Occipital lobe (tissue), 2 donors: ENCODE data around the gene WRNIP1. TPM values are rescaled to one million over a fixed set of nuclear protein-coding genes. Genes with fewer than 3 reads are reported as not detected.

Source experiments
- DNase-seq: peaks from one replicate; lab custom pipeline; 2025; lab: John Stamatoyannopoulos, UW
- total RNA-seq: library from RNA; depleted of rRNA; stranded (reverse); fragments of >200 nt; gene quantifications from one replicate; pipeline ENCODE4 v1.2.3, GENCODE V29; 2014

WRNIP1 gene
- total RNA-seq, 1 donor from 2014 or later = 48.7 TPM

DNA sequence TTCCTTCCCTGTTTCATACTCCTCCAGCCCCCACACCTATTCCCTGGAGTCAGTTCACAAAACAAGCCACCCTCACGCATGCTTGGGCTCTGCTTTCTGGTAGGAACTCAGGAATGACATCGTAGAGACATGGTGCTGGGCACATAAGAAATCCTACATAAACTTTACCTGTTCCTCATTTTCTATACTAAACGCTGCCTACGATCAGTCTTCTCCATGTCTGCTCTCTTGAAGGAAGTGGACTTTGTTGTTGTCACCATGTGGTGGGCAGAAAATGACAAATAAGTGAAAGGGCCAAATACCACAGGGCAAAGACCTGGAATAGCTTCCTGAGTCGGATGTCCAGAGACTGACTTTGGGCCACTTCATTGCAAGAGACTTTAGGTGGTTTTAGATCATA lies 24.6 kb upstream of the WRNIP1 start:
- no peak for DNase-seq

DNA sequence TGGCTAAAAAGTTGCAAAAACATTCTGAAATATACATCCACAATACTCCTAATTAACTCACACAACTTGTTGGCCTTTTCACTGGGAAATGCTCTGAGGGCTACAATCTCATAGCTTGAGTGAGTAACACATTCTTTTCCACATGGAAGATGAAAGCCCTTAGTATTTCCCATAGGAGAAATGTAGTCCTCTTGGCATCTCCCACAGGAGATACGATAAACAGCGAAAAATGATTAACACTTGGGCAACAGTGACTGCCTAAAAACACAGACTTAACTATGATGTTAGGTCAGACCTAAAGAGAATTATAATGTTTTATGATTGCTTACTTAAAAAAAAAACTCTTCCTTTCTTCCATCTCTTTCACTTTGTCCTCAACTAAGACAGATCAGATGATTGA lies 23.4 kb upstream of the WRNIP1 start:
- no peak for DNase-seq

DNA sequence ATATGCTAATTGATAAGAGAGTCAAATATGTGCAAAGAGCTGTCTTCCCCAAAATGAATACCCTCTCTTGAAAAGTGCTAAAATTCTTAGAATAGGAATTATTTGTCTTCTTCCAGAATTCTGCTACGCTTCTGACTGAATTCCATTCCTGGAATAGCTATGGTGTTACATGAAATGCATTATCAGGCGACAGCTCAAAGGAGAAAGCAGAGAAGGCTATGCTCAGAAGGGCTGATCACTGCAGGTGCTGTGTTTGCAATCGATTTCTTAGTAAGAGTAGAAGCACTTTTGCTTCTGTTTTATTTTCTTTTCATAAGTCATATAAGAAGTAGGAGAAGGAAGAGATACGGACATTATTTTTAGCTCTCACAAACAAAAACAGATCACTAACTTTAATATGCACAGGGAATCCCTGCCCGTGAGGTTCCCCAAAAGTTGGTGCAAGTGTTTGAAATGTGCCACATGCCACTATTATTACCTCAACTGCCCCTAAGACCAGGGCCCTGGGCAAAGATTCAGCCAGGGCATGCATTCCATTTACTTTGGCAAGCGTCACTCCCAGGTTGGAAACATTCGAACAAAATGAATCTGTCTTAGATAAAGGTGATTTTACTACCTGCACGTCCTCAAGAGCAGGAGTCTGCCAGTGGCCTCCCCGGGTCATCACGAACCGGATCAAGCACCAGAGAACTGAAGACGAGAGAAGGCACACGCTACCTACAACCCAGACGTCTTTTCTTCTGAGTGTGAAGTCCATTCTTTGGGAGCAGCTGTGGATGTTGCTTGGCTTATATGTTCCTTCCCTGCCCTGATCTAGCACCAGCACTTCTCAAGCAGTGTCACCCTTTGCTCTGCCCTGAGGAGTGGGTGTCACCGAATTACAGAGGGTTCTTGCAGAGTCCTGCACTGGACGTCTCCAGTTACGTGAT lies 21.6 kb upstream of the WRNIP1 start:
- no peak for DNase-seq

DNA sequence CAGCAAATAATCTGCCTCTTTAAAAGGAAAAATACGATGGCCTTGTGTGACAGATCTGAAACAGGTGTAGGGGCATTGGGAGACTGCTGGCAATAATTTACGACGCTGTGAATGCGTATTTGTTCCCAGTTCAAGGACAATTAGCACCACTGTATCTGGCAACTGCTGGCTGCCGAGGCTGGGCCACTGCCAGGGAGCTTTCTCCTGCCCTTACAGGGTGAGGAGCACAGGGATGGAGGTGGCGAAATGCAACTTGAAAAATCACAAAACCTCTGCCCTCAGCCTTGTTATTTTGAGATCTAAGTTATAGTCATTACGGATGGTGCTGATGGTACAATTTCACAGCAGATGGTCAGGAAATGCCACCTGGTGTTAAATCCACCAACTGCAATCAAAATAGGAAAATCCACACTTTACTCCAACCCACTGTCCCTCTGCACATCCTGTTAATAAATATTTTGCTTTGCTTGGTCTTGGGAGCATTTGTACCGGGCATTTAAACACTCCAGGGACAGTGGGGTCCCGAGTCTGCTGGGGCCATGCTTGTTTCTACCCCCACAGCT lies 20.9 kb upstream of the WRNIP1 start:
- DNase-seq = peak; percentile 43

DNA sequence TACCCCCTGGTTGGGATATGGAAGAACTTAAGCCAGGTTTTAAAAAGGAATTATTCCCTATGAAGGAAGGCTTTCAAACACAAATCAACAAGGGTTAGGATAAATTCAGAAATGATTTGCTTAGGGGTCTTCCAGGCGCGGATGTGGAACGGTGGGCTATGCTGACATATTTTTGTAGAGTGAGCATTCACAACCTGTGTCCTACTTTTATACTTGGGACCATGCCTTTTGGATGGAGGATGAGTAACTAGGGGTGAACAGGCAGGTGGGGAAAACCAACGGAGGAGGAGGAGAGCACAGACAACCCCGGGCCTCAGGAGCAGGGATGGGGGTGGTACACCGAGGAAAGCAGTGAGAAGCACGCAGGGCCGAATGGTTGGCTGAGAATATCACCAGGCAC lies 20.4 kb upstream of the WRNIP1 start:
- DNase-seq = no peak

DNA sequence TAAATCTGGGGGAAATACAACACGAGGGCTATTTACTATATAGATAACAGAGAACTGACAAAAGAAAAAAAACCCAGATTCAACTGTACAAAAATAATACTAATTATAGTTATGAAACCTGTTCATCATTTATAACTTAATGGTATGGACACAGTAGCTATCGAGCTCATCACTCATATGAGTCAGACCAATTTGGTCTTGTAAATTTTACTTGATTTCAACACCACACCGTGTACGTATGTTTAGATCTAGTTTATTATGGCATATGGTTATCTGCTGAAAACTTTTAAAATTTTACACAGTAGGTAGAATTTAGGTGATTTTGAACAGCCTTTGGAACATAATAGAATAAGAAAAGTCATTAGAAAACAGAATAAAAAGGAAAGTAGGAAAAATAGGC lies 19.9 kb upstream of the WRNIP1 start:
- DNase-seq = no peak

DNA sequence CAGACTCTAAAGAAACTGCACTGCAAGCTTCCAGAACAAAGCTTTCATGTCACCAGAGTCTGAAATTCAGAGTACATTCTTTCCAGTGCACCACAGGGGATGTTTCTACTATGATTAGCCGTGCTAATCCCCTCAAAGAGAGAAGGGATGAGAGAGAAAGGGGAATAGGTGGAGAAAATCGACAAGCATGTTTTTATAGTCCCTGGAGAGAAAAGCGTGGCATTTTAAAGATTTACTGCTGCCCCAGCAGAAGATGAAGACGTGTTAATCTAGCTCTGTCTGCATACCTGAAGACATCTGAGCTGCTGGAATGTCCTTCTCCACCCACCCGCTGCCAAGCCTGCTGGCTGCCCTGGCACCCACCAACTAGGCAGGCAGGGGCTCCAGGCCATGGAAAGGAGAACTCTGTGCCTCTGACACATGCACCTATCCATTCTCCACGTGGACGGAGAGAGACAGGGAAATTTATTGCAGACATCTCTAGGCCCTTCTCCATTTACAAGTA lies 18.6 kb upstream of the WRNIP1 start:
- DNase-seq = no peak

DNA sequence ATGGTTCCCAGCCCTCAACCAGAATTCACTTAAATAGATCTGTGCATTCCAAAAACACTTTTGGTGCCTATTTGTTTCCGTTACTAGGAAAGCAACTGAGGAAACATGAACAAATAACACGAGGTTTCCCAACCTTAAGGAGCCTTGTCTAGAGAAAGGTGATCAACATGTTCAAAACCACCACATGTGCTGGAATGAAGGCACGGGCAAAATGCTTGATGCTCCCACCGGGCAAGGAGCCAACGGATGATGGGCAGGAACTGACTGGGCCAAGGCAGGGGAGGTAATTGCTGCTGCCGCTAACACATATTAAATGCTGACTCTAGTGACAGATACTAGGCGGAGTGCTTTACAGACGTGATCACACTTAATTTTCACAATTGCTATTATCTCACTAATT lies 17.0 kb upstream of the WRNIP1 start:
- DNase-seq = no peak

DNA sequence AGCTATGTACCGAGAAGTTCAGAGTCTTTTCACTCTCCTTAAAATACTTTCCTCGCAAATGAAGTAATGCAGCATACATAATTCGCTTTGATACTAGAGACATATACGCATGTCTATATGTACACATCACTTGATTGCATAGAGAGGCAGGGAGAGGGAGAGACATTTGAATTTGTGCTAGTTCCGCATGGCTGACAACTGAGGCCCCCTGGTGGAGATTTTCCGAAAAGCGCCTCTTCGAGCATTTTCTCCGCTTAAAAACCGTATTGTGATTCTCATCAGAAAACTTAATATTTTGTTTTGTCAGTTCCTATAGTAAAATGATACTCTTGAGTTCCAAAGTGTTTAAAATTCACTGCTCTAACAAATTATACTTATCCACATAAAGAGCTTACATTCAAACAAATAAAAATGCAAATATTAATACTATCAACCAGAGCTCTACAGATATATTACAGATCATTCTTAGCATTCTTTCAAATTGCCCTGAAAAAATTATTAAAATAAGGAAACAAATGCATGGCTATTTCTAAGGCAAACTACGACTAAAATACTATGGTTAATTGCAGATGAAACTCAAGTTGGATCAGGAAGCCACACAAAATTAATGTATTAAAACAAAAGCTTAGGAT lies 15.1 kb upstream of the WRNIP1 start:
- DNase-seq = peak; percentile 58

DNA sequence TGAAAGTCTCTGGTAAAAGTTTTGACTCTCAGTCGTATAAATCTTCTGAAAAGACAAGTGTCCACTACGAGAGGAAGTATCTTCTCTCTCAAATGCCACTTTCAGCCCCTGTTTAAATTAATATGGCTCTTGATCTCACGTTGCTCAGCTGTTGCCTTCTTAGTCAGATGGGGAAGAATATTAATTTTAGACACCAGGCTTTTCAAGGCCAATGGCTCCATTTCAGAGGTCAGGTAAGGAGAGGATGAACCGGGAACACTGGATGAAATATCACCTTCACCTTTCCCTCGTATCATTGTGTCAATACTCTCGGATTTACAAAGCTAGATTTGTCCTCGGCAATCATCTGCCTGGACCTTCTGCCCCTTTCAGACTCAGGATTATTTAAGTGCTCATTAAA lies 14.4 kb upstream of the WRNIP1 start, which contains the start of gene MYLK4:
MYLK4 (minus strand) TSS at position 91 of the 400 bp plus-strand sequence. CDS start 1,628 bp downstream, outside the sequence.
- DNase-seq = no peak

DNA sequence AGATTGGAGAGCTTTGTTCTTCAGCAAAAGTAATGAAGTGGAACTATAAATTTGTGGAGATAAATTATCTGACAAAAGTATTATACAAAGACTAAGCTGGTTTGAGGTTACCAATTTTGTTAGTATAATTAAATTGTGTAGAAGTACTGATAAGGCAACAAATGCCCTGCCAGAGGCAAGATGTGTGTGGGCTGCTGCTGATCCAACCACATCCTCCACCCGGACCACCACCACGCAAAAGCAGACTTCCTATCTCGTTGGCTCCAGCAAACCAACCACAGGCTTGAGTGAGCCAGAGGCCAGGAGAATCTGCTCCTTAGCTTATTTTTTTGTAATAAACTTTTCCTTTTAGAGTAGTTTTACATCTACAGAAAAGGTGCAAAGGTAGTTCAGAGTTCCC lies 13.3 kb upstream of the WRNIP1 start:
- DNase-seq = no peak

DNA sequence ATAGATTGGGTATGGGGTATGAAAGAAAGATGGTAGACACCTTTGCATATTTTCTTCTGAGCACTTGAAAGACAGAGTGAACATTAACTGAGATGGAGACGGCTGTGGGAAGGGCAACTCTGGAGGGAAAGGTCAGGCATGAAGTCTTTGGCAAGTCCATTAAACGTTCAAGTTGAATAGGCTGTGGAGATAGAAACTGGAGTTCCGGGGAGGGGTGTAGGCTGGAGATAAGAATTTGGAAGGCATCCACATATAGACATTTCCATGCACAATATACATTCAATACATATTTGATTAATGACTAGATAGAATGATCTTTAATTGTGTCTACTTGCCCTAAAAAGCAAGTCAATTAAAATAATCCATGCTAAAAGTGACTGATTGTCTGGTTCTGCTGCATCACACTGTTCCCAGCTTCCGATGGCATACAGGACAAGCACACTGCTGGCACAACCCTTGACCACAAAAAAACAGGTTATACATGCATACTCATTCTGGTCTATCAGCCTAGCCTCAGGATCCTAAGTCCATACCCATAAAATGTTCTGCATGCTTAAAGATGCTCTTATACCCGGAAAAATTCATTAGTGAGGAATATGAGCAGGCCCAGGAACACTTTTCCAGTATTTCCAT lies 12.6 kb upstream of the WRNIP1 start:
- no peak for DNase-seq

DNA sequence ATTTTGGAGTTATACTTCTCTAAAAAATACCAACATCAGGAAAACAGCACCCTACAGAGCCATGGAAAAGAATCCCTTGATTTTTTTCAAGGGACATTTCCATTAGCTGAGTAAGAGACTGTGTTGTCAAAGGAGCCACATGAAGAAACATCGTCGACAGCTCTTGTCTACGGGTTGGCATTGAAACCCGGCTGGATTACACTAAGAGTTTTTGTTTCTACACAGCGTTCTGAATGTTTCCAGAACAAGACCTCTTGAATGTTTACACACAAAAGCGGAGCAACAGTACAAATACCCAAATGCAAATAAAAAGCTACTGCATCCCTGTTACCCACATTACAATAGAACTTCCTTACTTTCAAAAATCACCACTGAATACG lies 12.1 kb upstream of the WRNIP1 start:
- DNase-seq = no peak

DNA sequence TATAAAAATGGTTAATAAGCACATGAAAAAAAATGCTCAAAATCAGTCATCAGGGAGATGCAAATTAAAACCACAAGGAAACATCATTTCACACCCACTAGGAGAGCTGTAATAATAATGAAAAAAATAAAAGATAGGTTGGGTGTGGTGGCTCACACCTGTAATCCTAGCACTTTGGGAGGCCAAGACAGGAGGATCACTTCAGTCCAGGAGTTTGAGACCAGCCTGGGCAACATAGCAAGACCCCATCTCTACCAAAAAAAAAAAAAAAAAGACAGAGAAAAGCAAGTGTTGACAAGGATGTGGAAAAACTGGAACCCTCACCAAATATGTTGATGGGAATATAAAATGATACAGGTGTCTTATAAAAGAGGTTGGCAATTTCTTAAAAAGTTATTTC lies 11.4 kb upstream of the WRNIP1 start:
- no peak for DNase-seq

DNA sequence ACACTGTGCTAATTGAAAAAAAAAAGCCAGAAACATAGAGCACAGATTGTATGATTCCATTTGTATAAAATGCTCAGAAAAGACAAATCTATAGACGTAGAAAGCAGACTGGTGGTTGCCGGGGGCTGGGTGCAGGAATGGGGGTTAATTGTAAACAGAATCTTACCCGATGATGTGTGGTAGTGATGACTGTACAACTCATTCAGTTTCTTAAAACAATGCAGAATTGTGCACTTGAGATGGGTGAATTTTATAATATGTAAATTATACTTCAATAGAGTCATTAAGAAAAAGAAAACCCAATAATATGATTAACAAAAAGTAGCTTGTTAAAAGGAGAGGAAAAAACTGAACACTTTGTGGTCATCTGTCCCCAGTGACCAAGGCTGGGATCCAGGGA lies 10.8 kb upstream of the WRNIP1 start:
- DNase-seq = no peak

DNA sequence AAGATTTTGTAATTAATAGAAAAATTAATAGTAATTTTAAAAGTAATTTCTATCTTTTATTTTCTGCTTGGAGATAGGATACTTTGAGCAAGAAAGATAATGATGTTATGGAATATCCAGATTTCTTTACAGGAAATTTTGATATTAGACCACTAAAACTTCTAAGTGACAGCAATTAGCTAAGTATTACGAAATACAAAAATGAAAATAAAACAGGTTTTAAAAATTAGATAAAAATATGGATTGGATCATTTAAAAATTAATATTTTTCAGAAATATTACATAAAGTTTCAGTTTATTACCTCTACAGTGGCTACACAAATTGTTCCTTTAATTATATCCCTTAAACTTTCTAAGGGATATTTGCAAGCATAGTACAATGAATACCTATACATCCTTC lies 10.3 kb upstream of the WRNIP1 start:
- no peak for DNase-seq

DNA sequence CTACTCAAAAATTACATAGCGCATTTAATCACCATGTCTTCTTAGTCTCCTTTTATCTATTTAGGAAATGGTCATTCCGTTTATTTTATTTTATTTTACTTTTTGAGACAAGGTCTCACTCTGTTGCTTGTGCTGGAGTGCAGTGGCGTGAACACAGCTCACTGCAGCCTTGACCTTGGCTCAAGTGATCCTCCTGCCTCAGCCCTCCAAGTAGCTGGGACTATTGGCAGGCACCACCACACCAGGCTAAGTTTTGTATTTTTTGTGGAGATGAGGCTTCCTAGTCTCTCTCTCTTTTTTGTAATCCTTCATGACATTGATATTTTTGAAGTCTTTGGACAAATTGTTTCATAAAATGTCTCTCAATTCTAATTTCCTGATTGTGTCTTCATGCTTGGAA lies 9.7 kb upstream of the WRNIP1 start:
- no peak for DNase-seq

DNA sequence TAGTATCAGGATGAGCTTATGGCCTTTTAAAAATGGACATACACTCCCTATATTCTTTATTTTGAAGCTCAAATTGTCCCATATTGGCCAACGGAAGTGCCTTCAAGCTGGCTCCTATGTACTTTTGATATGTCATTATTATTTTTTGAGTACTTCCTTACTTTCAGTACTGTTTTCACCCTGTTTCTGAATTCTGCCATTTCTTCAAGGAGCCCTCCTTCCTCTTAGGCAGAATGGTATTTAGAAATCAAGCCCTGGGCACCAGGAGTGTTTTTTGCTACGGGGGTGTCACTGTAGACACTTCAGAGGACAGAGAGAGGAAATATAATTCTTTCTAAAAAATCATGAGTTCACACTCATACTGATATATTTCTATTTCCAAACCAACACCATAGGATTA lies 9.0 kb upstream of the WRNIP1 start:
- no peak for DNase-seq

DNA sequence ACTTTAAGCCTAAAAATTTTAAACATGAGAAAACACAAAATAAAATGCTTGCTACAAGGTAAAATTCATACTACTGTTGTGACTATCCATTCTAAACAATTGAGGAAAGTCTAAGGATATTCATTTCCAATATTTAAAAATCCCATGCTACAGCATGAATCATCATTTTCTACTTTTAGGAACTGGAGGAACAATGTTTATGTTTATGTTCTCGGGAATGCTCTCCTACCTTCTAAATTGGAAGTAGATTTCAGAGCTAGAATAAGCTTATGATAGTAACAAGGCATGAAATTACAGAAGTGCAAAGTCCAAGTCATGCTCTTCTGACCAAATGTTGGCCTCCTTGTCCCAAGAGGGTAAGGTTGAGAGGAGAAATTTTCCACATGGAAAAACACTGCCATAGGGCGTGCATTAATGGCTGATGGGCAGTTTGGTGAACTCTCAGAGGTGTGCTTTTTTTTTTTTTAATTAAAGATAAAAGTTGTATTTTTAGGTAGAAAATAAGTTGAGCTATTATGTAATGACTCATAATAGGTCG lies 8.4 kb upstream of the WRNIP1 start:
- no peak for DNase-seq

DNA sequence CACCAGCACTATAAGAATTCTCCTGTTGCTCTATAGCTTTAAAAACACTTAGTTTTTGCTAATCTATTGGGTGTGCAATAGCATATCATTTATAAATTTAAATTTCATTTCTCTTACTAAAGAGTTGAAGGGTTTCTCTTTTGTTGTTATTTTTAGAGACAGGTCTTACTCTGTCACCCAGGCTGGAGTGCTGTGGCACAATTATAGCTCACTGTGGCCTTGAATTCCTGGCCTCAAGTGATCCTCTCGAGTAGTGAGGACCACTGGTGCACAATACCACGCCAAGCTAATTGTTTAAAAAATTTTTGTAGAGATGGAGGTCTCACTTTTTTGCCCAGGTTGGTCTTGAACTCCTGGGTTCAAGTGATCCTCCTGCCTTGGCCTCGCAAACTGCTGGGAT lies 6.2 kb upstream of the WRNIP1 start:
- DNase-seq = no peak
